Measurements from ENCODE around the gene PSMD1.

The PSMD1 gene

DNA sequence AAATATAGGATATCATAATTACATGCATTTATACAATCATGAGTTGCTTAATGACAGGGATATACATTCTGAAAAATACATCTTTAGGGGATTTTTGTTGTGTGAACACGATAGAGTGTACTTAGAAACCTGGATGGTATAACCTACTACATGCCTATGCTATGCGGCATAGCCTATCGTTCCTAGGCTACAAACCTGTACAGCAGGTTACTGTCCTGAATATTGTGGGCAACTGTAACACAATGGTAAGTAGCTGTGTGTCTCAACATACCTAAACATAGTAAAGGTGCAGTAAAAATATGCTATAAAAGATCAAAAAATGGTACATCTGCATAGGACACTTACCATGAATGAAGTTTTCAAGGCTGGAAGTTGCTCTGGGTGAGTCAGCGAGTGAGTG is 12.9 kb upstream of the PSMD1 start (continued):
- TF ChIP-seq, protein P1, sequence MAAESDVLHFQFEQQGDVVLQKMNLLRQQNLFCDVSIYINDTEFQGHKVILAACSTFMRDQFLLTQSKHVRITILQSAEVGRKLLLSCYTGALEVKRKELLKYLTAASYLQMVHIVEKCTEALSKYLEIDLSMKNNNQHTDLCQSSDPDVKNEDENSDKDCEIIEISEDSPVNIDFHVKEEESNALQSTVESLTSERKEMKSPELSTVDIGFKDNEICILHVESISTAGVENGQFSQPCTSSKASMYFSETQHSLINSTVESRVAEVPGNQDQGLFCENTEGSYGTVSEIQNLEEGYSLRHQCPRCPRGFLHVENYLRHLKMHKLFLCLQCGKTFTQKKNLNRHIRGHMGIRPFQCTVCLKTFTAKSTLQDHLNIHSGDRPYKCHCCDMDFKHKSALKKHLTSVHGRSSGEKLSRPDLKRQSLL (tag by site-specific recombination; IDR thresholded peaks at IDR 0.05), result no peak
- no peak for TF ChIP-seq ZNF664 (tag by site-specific recombination; IDR thresholded peaks at IDR 0.05)
- no peak for TF ChIP-seq ZNF157 (tag by site-specific recombination; IDR thresholded peaks at IDR 0.05)
- no peak for TF ChIP-seq ZNF274 (IDR thresholded peaks at IDR 0.05; ENCODE audit: low read length)
- TF ChIP-seq ZNF274 (tag by site-specific recombination; IDR thresholded peaks at IDR 0.05; ENCODE audit: borderline replicate concordance), result no peak
- no peak for TF ChIP-seq ZFP3 (tag by site-specific recombination; IDR thresholded peaks at IDR 0.05; ENCODE audit: low read depth)
- TF ChIP-seq ZNF629 (tag by site-specific recombination; IDR thresholded peaks at IDR 0.05), result no peak
- TF ChIP-seq TCF7L2 (IDR thresholded peaks at IDR 0.05; ENCODE audit: borderline replicate concordance, low read depth, low read length), result no peak
- no peak for TF ChIP-seq ZNF24 (tag by site-specific recombination; IDR thresholded peaks at IDR 0.05)

DNA sequence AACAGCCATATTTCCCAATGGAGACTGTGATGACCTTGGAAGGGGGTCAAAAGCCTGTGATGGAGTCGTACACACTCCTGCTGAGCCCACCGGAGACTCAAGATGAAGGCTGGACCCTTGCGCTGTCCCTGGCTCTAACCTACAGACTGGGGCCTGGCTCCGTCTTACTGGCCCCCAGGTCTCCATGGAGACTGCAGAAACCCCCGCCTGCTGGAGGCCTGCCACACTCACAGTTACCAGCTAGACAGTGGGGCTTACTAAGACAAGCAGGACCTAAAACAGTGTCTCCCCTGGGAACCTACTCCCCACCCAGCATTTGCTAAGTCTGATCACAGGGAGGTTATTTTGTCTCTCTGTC is 9.8 kb upstream of the PSMD1 start:
- no peak overlapping the region for H3K4me3 ChIP-seq (ENCODE audit: low read depth, low read length)
- TF ChIP-seq SP2 (tag by site-specific recombination; IDR thresholded peaks at IDR 0.05) (no peak), ZNF391 (tag by site-specific recombination; IDR thresholded peaks at IDR 0.05; ENCODE audit: borderline replicate concordance, low read depth) (no peak), YY2 (tag by site-specific recombination; IDR thresholded peaks at IDR 0.05) (no peak), ZFP41 (tag by site-specific recombination; IDR thresholded peaks at IDR 0.05; ENCODE audit: borderline replicate concordance) (no peak), ZNF404 (tag by site-specific recombination; IDR thresholded peaks at IDR 0.05) (no peak), ZNF433 (tag by site-specific recombination; IDR thresholded peaks at IDR 0.05; ENCODE audit: low read depth) (no peak), ZNF132 (tag by site-specific recombination; IDR thresholded peaks at IDR 0.05; ENCODE audit: borderline replicate concordance) (no peak)
- TF ChIP-seq, protein P2, sequence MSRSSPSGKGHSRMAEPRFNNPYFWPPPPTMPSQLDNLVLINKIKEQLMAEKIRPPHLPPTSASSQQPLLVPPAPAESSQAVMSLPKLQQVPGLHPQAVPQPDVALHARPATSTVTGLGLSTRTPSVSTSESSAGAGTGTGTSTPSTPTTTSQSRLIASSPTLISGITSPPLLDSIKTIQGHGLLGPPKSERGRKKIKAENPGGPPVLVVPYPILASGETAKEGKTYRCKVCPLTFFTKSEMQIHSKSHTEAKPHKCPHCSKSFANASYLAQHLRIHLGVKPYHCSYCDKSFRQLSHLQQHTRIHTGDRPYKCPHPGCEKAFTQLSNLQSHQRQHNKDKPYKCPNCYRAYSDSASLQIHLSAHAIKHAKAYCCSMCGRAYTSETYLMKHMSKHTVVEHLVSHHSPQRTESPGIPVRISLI (tag by site-specific recombination; IDR thresholded peaks at IDR 0.05), result no peak
- H3K36me3 ChIP-seq (ENCODE audit: control insufficient read depth in 2 of 2, insufficient read depth in 1 of 2, low read length in 2 of 2), result peaks cover 4 to 40% of the 10 kb centered on the region in 2 experiments; a peak in 2 of 3 replicates
- no peaks in the 10 kb centered on the region for H3K9me3 ChIP-seq (ENCODE audit: control insufficient read depth, insufficient read depth, low read depth, low read length)
- POLR2A ChIA-PET, result no interaction called here
- CTCF ChIA-PET, result interaction anchor here (0.7 kb wide), 1 partner anchor 180 kb away, joined by 3 read pairs; no protein-coding TSS in a partner anchor
- no peak overlapping the region for H3K27ac ChIP-seq (ENCODE audit: extremely low read depth, low read depth, low read length)
- H3K4me1 ChIP-seq (ENCODE audit: control insufficient read depth, insufficient read depth, low read length), result no peaks in the 10 kb centered on the region

DNA sequence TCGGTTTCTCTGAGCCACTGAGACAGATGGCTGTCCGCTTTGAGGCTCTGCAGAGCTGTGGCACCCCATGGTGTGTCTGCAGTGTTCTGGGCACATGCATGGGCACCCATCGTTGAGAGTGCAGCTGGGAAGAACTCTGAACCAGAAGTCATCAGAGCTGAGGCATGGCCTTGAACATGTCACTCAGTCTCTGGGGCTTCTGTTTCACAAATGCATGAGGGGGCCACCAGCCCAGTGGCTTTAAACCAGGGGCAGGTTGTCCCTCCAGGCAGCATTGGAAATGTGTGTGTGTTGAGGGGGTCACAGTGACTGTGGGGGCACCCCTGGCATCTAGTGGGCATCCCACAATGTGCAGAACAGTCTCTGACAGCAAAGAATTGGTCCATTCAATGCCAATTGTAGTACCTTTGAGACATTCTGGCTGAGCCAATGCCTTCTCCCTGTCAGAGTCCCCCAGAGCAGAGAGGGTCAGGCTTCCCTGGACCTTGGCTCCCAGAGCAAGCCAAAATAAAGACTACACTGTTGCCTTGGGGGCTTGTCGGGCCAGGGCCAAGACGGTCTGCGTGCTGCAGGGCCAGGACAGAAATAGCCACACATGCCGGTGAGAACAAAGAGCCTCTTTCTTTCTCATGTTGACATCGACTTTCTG is 9.3 kb upstream of the PSMD1 start:
- H3K4me3 ChIP-seq (ENCODE audit: low read depth, low read length), result no peak overlapping the region
- ChIA-PET CTCF (interaction anchor here (0.6 to 1.4 kb wide), 3 partner anchors 60 to 378 kb away, joined by 3 to 4 read pairs (median 3); no protein-coding TSS in a partner anchor), POLR2A (no interaction called here)
- TF ChIP-seq, protein P3, sequence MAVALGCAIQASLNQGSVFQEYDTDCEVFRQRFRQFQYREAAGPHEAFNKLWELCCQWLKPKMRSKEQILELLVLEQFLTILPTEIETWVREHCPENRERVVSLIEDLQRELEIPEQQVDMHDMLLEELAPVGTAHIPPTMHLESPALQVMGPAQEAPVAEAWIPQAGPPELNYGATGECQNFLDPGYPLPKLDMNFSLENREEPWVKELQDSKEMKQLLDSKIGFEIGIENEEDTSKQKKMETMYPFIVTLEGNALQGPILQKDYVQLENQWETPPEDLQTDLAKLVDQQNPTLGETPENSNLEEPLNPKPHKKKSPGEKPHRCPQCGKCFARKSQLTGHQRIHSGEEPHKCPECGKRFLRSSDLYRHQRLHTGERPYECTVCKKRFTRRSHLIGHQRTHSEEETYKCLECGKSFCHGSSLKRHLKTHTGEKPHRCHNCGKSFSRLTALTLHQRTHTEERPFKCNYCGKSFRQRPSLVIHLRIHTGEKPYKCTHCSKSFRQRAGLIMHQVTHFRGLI (tag by site-specific recombination; IDR thresholded peaks at IDR 0.05), result no peak
- H3K27ac ChIP-seq (ENCODE audit: extremely low read depth, low read depth, low read length), result no peak overlapping the region
- no peaks in the 10 kb centered on the region for H3K4me1 ChIP-seq (ENCODE audit: control insufficient read depth, insufficient read depth, low read length)
- H3K36me3 ChIP-seq (ENCODE audit: control insufficient read depth in 2 of 2, insufficient read depth in 1 of 2, low read length in 2 of 2), result peaks cover 4 to 35% of the 10 kb centered on the region in 2 experiments; a peak in 2 of 3 replicates
- H3K9me3 ChIP-seq (ENCODE audit: control insufficient read depth, insufficient read depth, low read depth, low read length), result no peaks in the 10 kb centered on the region
